ENCODE measurements around the gene MMP2. TPM values are rescaled to one million over a fixed set of nuclear protein-coding genes. Genes with fewer than 3 reads are reported as not detected.

The MMP2 gene
- total and polyA plus RNA-seq, 2 of the 8 experiments (the other 6 are each of a cell fraction or from before 2014, with no cell fraction given): 33.6 to 58.2 TPM

- POLR2A ChIA-PET (ENCODE audit: partially characterized antibody): interaction anchor here (0.6 to 1.8 kb wide), 2 partner anchors 23 to 203 kb away, joined by 3 to 4 read pairs; no protein-coding TSS in a partner anchor
- H3K56ac ChIP-seq (replicated peaks; ENCODE audit: insufficient read length, low read depth, low read length): no peak overlapping the region
- no peak overlapping the region for H3K14ac ChIP-seq (ENCODE audit: insufficient read length)
- H2BK5ac ChIP-seq (ENCODE audit: low read depth, low read length): no peak overlapping the region
- FAIRE-seq (no peak), DNase-seq (ENCODE audit: low read depth in 1 of 2, low spot score in 2 of 2) (no peak)
- H2AFZ ChIP-seq (ENCODE audit: low read length): no peak overlapping the region
- no peaks in the 10 kb centered on the region; a peak in 1 of 8 replicates for H3K36me3 ChIP-seq (ENCODE audit: control insufficient read depth in 2 of 4, insufficient read depth in 4 of 4, low read length in 3 of 4)
- no peak overlapping the region for H2BK15ac ChIP-seq (ENCODE audit: low read length)
- H3K79me1 ChIP-seq (ENCODE audit: low read depth, low read length): no peaks in the 10 kb centered on the region
- H3K4me3 ChIP-seq (ENCODE audit: extremely low read depth in 1 of 4, insufficient read depth in 2 of 4, low read depth in 3 of 4, low read length in 4 of 4): no peak overlapping the region
- H3K4me2 ChIP-seq (ENCODE audit: insufficient read depth in 1 of 2, low read depth in 2 of 2, low read length in 2 of 2): no peak overlapping the region
- peak overlapping the region; percentile 63; the same call in 1 of the 2 replicates for H4K8ac ChIP-seq (ENCODE audit: extremely low read depth, insufficient read depth, low read length)
- H2BK20ac ChIP-seq (ENCODE audit: low read length): no peak overlapping the region
- no peaks in the 10 kb centered on the region for H3K23me2 ChIP-seq (ENCODE audit: low read depth, low read length)
- 0 out of 7 replicates have a peak, but pooled peaks cover 0 to 2% (median 0%) of the 10 kb centered on the region in 4 experiments for H3K4me1 ChIP-seq (replicated peaks in 1 of 4; ENCODE audit: control insufficient read depth in 3 of 4, insufficient read depth in 4 of 4, low read length in 3 of 4)
- H3K18ac ChIP-seq (ENCODE audit: extremely low read depth, low read length): no peak overlapping the region
- H2AK5ac ChIP-seq (ENCODE audit: low read depth, low read length): no peak overlapping the region
- H2BK120ac ChIP-seq (replicated peaks; ENCODE audit: low read depth, low read length): no peak overlapping the region
- no peak overlapping the region for H3K27ac ChIP-seq (ENCODE audit: low read depth, low read length)
- no peaks in the 10 kb centered on the region for H3K27me3 ChIP-seq (replicated peaks in 1 of 4; ENCODE audit: control insufficient read depth in 3 of 4, extremely low read depth in 1 of 4, insufficient read depth in 3 of 4, low read length in 3 of 4)
- H4K5ac ChIP-seq (ENCODE audit: insufficient read length, low read depth, low read length): no peak overlapping the region
- no peak overlapping the region for H3K9ac ChIP-seq (replicated peaks in 1 of 4; ENCODE audit: extremely low read depth in 1 of 4, low read depth in 3 of 4, low read length in 3 of 4)
- H4K91ac ChIP-seq (replicated peaks; ENCODE audit: insufficient read length, low read length): no peak overlapping the region
- H4K20me1 ChIP-seq (replicated peaks in 1 of 2; ENCODE audit: control insufficient read depth in 1 of 2, insufficient read depth in 2 of 2, low read length in 2 of 2): no peaks in the 10 kb centered on the region
- no peaks in the 10 kb centered on the region for H3K9me3 ChIP-seq (ENCODE audit: insufficient read depth in 2 of 2, low read depth in 1 of 2, low read length in 1 of 2)
- no peaks in the 10 kb centered on the region for H3K79me2 ChIP-seq (ENCODE audit: control insufficient read depth in 1 of 2, insufficient read depth in 2 of 2, low read length in 2 of 2)
- H3K4ac ChIP-seq (replicated peaks; ENCODE audit: insufficient read length, low read depth, low read length): no peak overlapping the region
- no peak overlapping the region for H3K23ac ChIP-seq (ENCODE audit: insufficient read length)
- WGBS, 2 experiments (ENCODE audit: extremely low coverage in 1 of 2, insufficient coverage in 1 of 2, insufficient read length in 1 of 2, insufficient replicate concordance in 2 of 2, low coverage in 1 of 2, low lambda C conversion rate in 2 of 2, missing lambda C conversion rate in 1 of 2): 85% methylated on average over 13 of the region's 13 CpGs; no CpG with 5 or more reads in 1 of the 2 experiments
- CTCF ChIA-PET (ENCODE audit: partially characterized antibody): interaction anchor here (0.9 to 7.2 kb wide), 19 partner anchors 11 to 265 kb away, joined by 3 to 47 read pairs (median 9); partner anchors contain the start of gene MMP2
- no peak overlapping the region for H2BK12ac ChIP-seq (ENCODE audit: low read depth, low read length)
- TF ChIP-seq RNF2 (IDR thresholded peaks at IDR 0.05; ENCODE audit: borderline replicate concordance, low read depth, low read length, missing control alignments, poor library complexity, severe bottlenecking) (no peak), TCF12 (IDR thresholded peaks at IDR 0.05; ENCODE audit: low read depth, low read length) (no peak)
Measured at GRCh38 chr16:55502801-55503366, 23.9 kb downstream of the MMP2 start.
